Measurements from ENCODE around the gene EHBP1.
"Not testable (repeated sequence)": the region's sequence is repeated elsewhere in the genome, so short reads cannot be mapped to it uniquely, and the experiment has no call there.

Gene EHBP1

DNA sequence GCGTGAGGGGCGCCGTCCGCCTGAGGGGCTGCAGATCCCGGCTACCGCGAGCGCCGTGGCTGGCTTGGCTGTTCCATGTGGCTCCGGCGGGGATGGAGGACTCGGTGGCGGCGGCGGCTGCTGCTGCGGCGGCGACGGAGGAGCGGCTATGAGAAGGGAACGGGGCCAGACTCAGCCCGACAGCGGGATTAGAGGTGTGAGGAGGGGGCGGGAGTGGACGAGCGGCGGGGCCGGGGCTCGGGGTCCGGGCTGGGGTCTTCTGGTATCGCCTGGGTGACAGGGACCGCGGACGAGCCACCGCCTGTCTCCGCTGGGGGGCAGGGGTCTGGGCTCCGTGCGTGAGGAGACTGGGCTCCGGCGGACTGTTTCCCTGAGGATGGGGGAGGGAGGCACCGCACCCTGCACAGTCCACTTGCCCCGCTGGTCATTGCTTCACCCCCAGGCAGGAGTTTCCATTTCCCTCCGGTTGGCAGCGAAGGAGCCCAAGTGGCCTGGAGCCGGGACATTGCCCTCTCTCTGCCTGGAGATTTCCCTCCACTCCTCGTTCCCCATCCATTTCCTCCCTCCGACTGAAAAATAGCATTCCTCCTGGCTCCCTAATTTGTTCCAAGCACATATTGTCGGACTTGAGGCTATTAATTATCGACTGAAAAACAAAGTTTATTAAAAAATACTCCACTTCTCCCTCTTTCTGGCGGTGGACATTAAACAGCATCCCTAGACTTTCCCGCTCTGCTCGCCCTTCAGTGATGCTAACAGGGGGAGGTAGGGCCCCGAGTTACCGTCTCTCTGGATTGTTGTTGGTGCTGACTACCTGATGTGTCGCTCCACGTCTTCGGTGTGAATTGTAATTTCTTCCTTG, 577 bp downstream of the EHBP1 start:
- peak; percentile 35 to 56 for DNase-seq

DNA sequence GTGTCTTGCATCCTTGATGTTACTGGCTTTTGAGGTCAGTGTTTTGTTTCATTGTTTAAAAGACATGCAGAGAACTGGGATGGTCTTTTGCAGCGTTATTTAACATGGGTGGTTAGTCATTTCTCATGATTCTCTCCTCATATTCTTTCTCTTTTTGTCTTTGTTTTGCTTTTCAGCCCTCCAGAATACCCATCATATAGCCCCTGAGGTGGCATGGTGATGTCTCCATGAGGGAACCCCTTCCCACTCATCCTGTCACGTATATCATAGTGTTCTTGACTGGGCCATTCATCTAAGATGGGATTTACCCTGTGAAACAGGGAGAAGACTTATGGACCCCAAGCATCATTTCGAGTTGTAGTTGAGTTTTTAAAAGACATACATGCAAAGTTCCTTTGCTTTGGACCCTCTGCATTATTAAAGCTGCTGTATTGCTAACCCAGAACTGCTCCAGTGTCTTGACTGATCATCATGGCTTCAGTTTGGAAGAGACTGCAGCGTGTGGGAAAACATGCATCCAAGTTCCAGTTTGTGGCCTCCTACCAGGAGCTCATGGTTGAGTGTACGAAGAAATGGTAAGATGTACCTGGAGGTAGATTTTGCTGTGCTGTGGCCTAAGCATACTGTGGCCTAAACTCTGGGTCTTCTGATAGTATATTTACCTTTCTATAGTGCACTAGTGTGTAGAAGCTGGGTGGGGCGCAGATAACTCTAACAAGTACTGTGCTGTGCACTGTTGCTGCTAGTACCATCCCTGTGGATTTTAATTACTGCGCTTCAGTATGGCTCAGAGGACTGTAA, 1.4 kb downstream of the EHBP1 start:
- no peak for DNase-seq

DNA sequence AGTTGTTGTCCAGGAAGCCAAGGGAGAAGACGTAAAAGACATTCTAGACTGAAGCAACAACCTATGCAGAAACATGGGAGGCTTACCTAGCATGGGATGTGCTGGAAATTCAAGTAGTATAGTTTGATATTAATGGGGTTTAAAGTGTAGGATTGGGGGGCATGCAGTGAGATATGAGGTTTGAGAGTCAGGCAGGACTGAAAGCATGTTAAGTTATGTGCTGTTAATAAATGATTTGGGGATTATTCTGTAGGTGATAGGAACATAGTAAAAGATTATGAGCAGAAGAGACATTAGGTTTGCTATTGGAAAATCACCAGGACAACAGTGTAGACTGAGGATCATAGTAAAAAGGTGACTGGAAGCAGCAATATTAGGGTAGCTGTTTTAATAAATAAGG, 3.2 kb downstream of the EHBP1 start:
- no peak for DNase-seq

DNA sequence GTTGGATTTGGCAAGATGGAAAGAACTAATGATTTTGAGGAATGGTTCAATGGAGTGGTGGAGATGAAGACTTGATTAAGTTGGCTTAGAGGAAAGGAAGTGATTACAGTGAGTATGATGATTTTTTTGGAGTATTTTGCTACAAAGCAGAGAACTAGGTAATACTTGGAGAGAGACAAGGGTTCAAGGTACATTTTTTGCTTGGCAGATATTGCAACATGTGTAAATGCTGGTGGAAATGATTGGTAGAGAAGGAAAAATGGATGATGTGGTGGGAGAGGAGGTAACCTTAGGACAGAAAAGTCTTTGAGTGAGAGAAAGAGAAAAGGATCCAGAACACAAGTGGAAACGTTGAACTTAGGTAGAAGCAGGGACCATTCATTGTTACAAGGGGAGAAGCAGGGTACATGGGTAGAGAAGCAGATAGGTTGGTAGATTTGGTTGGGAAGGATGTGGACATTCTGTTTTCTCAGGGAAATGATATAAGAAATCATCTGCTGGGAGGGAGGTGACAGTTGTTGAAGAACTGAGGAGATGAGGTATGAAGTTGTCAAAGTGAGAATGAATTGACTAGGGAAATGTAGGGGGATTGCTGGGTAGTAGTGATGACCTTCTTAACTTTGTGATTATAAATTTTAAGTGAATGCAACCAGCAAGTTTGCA, 6.5 kb downstream of the EHBP1 start:
- no peak for DNase-seq

DNA sequence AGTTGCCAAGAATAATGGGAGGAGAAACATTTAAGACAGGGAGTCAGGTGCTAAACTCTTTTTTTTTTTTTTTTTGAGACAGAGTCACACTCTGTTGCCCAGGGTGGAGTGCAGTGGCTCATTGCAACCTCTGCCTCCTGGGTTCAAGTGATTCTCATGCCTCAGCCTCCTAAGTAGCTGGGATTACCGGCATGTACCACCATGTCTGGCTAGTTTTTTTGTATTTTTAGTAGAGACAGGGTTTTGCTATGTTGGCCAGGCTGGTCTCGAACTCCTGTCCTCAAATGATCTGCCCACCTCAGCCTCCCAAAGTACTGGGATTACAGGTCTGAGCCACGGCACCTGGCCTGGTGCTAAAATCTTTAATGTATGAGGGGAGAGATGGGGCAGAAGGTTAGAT, 7.7 kb downstream of the EHBP1 start:
- DNase-seq = not testable (repeated sequence)

DNA sequence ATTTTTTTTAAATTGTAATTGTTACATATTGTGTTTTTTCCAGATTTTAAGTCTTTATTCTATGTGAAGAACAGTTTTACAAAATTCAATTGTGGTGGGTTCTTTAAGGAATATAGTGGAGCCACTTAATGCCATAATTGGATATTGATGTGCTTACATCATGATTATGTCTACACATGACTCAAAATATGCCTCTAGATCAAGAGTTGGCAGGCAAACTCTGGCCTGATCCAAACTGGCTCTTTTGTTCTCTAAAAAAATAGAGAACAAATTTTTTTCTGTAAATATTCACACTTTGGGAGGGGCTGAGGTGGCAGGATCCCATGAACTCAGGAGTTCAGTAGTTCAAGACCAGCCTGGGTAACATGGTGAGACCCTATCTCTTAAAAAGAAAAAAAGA, 8.3 kb downstream of the EHBP1 start:
- DNase-seq = no peak

DNA sequence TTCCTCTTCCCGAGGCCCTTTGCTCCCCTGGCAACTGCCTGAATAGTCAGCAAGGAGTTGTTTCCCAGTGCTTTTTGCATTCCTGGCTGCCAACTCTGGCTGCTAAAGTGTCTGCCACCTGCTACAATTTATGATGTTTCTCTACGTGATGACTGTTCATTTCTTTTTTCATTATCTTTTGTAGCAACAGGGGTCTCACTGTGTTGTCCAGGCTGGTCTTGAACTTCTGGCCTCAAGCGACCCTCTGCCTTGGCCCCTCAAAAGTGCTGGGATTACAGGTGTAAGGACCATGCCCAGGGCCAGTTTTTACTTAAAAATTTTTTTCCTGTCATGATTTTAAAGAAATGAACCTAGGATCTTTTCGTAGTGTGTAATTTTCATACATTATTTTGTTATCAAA, 11.3 kb downstream of the EHBP1 start:
- no peak for DNase-seq

DNA sequence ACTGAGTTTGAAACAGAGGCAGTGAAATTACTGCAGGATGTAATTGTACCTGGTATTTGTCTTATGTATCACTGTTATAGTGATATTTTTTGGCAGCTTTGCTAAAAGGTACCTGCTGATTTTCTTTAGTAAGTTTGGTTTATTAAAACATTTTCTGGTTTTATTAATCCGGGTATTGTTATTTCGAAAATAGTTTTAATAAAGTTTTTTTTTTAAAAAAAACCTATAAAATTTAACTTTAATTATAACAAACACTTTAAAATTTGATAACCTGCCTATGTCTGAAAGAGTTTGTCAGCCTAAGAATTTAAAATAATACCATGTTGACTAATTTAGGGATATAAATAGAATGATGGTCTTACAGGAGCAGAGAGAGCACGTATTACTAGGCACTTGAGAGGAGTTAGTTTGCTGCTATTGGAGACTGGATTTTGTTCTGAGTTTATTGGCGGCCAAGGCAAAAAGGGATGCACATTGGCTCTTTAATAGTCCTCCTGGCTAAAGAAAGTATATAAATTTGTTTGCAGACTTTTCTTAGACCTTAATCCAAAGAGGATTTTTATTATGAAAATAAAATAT, 12.1 kb downstream of the EHBP1 start:
- DNase-seq = no peak

DNA sequence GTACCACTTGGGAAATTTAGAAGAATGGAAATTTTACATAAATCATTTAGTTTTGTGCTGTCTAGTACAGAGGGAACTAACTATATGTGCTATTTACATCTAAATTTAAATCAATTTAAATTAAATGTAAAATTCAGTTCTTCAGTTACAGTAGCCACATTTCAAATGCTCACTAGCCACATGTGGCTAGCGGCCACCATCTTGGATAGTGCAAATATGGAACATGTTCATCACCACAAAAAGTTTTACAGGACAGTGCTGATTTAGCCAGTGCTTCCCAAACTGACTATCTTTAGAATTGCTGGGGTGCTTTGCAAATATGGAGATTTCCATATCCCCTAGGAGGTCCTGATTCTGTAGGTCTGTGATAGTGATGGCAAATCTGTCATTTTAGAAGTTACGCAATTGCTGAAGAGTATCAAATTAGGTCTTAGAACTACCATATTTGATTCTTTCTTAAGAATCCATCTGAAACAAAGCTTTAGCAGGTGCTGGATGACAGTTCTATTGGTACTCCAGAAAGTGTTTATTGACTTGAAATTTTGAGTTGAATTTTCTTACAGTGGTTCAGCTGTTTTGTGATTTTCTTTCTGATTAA, 12.8 kb downstream of the EHBP1 start:
- no peak for DNase-seq

DNA sequence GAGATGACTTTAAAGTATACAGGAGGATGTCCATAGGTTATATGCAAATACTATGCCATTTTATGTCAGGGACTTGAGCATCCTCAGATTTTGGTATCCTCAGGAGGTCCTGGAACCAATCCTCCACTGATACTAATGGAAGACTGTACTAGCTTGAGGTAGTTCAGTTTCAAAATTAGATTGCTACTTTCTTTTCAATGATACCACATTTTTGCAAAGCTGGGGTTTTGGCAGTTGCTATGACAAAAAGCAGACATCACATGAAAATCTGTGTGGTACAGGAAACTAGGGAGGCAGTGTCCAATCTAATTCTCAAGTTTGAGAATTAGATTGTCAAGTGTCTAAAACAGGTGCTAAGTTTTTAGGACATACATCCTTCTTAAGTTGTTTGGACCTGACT, 14.2 kb downstream of the EHBP1 start:
- no peak for DNase-seq

DNA sequence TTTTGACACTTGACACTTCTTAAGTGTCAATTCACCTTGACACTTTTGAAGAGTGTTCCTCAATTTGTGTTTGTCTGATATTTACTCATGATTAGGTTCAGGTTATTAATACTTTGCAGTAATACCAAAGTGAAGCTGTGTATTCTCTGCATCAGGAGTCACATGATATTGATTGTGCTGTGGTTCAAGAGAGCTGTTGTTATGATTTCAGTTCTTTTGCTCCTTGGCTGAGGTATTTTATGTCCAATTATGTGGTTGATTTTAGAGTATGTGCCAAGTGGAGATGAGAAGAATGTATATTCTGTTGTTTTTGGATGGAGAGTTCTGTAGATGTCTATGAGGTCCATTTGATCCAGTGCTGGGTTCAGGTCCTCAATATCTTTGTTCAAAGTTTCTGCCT, 17.2 kb downstream of the EHBP1 start:
- DNase-seq = no peak

DNA sequence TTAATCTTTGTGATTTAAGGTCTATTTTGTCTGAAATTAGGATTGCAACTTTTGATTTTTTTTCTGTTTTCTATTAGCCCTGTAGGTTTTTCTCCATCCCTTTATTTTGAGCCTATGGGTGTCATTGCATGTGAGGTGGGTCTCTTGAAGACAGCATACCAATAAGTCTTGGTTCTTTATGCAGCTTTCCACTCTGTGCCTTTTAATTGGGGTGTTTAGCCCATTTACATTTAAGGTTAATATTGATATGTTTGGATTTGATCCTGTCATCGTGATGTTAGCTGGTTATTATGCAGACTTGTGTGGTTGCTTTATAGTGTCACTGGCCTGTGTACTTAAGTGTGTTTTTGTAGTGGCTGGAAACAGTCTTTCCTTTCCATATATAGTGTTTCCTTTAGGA, 17.7 kb downstream of the EHBP1 start:
- DNase-seq = no peak

DNA sequence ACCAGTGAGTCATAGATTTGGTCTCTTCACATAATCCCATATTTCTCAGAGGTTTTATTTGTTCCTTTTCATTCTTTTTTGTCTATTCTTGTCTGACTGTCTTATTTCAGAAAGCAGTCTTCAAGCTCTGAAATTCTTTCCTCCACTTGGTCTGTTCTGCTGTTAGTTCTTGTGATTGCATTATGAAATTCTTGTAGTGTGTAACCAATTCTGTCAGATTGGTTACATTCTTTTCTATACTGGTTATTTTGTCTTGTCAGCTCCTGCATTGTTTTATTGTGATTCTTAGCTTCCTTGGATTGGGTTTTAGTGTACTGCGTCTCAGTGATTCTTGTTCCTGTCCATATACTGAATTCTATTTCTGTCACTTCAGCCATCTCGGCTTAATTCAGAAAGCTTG, 18.6 kb downstream of the EHBP1 start:
- no peak for DNase-seq

DNA sequence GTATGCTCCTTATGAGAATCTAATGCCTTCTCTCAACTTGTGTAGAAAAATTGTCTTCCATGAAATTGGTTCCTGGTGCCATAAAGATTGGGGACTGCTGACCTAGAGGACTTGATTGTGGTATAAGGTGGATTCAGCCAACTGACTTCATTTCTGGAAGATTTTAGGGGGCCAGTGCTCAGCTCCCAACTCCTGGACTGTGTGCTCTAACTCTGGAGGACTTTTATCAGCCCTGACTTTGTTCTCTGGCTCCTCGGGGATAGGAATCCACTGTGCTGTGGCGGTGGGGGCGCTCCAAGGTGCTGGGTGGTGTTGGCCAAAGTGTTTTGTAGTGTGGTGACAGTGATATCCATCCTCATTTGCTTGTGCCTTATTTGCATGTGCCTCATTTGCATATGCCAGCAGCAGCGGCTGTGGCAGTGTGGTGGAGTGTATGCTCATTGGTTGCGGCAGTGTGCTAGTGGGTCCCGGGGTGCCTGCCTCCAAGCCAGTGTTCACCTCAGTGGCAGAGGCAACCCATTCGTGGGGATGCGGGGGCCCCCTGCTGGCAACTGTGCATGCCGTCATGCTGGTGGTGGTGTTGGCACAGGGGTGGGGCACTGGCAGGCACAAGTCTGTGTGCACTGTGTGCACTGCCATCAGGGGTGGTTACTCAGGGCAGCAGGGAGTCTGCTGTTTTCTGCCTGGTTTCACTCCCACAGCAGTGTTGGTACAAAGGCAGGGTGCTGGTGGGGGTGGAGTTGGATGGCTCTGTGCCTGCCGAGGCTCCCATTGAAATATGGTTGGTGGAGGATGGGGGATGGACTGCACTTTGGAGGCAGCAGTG, 19.6 kb downstream of the EHBP1 start:
- peak; percentile 21 to 38 for DNase-seq

DNA sequence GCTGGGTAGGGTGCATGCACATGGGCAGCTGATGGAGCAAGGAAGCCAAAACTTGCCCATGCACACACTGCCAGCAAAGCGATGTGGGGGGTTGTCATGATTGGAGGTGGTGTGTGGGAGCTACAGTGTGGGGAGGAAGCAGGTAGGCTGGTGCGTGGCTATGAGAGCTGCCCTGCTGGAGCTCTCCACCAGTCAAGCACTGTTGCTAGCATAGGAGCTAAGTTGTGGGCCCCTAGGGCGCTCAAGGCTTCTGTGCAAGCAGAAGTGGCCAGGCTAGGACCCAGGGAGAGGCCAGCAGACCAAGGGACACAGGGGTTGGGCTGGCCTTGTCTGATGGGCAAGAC, 20.2 kb downstream of the EHBP1 start:
- no peak for DNase-seq

DNA sequence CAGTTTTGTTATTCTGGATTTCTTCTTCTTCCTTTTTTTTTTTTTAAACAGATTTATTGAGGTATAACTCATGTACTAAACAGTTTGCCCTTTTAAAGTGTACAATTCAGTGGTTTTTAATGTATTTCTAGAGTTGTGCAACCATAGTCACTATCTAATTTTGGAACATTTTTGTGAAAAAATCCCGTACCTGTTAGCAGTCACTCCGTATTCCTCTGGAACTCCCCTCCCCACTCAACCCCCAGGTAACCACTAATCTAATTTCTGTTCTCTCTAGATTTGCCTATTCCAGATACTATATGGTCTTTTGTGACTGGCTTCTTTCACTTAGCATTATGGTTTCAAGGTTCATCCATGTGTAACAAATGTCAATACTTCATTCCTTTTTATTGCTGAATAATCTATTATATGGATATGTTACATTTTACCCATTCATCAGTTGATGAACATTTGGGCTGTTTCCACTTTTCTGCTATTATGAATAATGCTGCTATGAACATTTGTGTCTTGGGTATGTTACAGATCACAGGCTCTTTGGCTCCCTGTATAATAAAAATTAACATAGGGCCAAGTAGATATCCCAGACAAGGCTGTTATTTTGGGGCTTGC, 21.9 kb downstream of the EHBP1 start:
- no peak for DNase-seq

DNA sequence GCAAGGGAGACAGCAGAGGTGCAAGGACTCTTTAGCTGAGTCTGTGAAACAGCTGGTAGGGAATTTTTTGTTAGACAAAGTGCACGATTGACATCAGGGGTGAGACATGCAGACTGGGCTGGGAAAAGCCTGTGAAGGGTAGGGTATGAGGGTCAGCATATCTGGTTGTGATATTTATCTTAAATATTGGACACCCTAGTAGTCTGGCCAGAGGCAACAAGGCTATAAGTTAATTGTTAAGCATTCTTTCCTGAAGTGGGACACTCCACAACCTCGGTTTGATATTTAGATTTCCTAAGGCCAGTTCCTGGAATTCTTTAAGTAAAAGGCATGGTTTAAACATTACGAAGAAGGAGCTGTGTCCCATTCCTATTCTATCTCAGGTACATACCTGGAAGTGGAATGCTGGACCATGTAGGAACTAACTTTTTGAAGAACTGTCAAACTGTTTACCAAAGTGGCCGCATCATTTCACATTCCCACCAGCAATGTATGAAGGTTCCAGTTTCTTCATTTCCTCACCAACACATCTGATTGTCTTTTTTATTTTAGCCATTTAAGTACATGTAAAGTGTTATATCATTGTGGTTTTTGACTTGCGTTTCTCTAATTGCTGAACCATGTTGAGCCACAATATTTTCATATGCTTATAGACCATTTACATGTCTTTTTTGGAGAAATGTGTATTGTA, 22.5 kb downstream of the EHBP1 start:
- DNase-seq = no peak

DNA sequence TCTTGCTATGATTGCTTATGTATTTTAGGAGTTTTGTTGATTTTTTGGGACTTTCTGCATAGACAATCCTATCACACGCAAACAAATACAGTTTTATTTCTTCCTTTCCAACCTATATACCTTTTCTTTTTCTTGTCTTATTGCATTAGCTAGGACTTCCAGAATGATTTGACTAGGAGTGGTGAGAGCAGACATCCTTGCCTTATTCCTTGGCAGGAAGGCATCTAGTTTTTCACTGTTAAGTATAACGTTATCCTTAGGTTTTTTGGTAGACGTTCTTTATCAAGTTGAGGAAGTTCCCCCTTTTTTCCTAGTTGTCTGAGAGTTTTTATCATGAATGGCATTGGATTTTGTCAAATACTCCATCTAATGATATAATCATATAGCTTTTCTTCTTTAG, 25.8 kb downstream of the EHBP1 start:
- DNase-seq = no peak

DNA sequence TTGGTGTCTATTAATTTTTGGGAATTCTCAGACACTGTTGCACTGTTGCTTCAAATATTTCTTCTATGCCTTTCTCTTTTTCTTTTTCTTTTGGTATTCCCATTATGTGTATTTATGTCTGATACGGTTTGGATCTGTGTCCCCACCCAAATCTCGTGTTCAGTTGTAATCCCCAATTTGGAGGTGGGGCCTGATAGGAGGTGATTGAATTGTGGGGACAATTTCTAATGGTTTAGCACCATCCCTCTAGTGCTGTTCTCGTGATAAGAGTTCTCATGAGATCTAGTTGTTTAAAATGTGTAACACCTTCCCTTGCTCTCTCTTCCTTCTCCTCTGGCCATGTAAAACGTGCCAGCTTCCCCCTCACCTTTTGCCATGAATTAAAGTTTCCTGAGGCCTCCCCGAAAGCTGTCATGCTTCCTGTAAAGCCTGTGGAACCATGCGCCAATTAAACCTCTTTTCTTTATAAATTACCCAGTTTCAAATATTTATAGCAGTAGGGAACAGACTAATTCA, 26.8 kb downstream of the EHBP1 start:
- no peak for DNase-seq

DNA sequence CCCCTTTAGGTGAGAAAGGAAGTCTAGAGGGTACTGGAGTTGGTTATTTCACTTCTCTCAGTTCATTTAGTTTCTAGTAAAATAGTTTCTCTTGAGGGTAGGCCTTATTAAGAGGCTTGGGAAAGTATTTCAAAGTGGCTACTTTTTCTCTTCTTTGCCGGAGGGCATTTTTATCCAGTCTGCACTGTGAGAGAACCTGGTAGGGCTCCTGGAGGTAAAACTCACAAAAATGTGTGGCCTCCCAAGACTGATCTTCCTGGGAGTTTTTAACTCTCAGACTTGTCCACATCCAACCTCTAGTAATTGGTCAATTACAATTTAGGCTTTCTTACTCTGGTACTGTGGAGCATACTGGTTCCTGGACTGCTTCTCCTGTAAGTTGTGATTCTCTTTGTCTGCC, 28.0 kb downstream of the EHBP1 start:
- no peak for DNase-seq

Measured in activated CD4-positive, alpha-beta T cell treated with anti-CD3 and anti-CD28 coated beads, Interleukin-2, amount 50 U/mL, for 48 hours (primary cell).